Measurements from ENCODE around the gene CNIH2.

Gene CNIH2

DNA sequence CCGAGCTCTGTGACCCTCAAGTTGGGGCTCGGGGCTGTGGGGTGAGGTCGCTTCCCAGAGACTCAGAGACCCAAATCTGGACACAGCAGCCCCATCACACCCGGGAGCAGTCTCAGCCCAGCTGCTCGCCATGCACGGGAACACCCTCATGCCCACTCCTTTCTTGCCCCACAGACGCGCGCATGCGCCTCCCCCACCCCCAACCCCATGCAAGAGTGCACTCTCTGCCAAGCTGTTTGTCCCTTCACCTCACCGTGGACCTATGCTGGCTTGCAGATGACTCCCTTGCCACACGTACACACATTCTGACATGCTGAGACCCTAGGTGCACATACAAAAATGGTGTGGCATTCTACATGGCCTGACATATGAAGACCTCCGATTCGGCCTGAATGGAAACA, 39.3 kb downstream of the CNIH2 start:
- Histone ChIP-seq H3K27ac (ENCODE audit: extremely low read depth, low read depth, low read length) (no peak overlapping the region), H3K9me3 (ENCODE audit: control insufficient read depth, insufficient read depth, low read depth, low read length) (no peaks in the 10 kb centered on the region), H3K36me3 (ENCODE audit: control insufficient read depth in 2 of 2, insufficient read depth in 1 of 2, low read length in 2 of 2) (no peaks in the 10 kb centered on the region), H3K4me1 (ENCODE audit: control insufficient read depth, insufficient read depth, low read length) (no peaks in the 10 kb centered on the region), H3K4me3 (ENCODE audit: low read depth, low read length) (no peak overlapping the region)
- TF ChIP-seq ZNF530 (tag by site-specific recombination; IDR thresholded peaks at IDR 0.05; ENCODE audit: low read depth), result no peak
- TF ChIP-seq, protein P1, sequence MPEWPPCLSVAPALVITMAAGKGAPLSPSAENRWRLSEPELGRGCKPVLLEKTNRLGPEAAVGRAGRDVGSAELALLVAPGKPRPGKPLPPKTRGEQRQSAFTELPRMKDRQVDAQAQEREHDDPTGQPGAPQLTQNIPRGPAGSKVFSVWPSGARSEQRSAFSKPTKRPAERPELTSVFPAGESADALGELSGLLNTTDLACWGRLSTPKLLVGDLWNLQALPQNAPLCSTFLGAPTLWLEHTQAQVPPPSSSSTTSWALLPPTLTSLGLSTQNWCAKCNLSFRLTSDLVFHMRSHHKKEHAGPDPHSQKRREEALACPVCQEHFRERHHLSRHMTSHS (tag by site-specific recombination; IDR thresholded peaks at IDR 0.05), result no peak
- no peak for TF ChIP-seq SCRT1 (tag by site-specific recombination; IDR thresholded peaks at IDR 0.05; ENCODE audit: borderline replicate concordance)
- no peak for TF ChIP-seq ZNF133 (tag by site-specific recombination; IDR thresholded peaks at IDR 0.05)
- TF ChIP-seq ZNF433 (tag by site-specific recombination; IDR thresholded peaks at IDR 0.05; ENCODE audit: low read depth), result no peak
- TF ChIP-seq ZNF121 (tag by site-specific recombination; IDR thresholded peaks at IDR 0.05), result no peak
- TF ChIP-seq ZNF221 (tag by site-specific recombination; IDR thresholded peaks at IDR 0.05; ENCODE audit: borderline replicate concordance), result no peak
- TF ChIP-seq, protein P2, sequence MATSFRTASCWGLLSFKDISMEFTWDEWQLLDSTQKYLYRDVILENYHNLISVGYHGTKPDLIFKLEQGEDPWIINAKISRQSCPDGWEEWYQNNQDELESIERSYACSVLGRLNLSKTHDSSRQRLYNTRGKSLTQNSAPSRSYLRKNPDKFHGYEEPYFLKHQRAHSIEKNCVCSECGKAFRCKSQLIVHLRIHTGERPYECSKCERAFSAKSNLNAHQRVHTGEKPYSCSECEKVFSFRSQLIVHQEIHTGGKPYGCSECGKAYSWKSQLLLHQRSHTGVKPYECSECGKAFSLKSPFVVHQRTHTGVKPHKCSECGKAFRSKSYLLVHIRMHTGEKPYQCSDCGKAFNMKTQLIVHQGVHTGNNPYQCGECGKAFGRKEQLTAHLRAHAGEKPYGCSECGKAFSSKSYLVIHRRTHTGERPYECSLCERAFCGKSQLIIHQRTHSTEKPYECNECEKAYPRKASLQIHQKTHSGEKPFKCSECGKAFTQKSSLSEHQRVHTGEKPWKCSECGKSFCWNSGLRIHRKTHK (tag by site-specific recombination; IDR thresholded peaks at IDR 0.05), result no peak
- ChIA-PET POLR2A (interaction anchor here (1.2 kb wide), 1 partner anchor 19 kb away, joined by 3 read pairs; the partner anchor contains the start of gene RIN1), CTCF (interaction anchor here (0.7 kb wide), 1 partner anchor 10 kb away, joined by 3 read pairs; no protein-coding TSS in a partner anchor)

DNA sequence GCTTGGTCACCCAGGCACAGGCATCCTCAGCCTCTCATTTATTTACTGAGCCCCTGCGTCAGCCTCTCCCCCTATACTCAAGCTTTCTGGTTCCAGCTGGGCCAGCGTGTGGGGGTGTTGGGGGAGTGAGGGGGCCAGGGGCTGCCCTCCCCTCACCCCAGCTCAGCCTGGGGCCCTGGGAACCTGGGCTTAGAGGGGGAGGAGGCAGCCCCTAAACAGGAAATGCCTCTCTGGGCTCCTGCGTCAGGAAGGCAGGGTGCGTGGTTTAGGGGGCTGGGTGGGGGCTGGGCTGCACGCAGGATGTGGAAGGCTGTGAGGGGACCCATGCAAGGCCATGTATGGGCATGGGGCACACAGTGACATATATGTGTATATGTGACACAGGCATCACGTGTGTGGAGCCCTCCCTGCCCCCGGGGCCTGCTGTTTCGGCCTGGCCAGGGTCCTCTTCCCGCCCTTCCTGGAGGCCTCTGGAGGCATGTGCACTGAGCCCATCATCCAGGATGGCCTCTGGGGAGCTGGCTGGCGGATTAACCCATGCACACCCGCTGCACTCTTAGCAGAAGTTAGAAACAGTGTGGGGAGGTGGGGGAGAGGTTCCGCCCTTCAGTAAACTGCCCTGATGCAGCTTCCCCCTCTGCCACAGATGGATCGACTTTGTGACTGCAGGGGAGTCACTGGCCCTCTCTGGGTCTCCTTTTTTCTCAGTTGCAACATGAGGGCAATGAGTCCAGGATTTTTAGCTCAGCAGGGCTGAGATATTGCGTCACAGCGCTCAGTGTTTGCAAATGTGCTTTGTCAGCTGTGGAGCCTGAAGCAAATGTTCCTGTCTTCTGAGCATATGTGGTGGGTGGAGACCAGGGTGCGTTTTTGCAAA, 40.0 kb downstream of the CNIH2 start:
- H3K27ac ChIP-seq (ENCODE audit: extremely low read depth, low read depth, low read length), result no peak overlapping the region
- H3K9me3 ChIP-seq (ENCODE audit: control insufficient read depth, insufficient read depth, low read depth, low read length), result no peaks in the 10 kb centered on the region
- no peaks in the 10 kb centered on the region for H3K36me3 ChIP-seq (ENCODE audit: control insufficient read depth in 2 of 2, insufficient read depth in 1 of 2, low read length in 2 of 2)
- no peaks in the 10 kb centered on the region for H3K4me1 ChIP-seq (ENCODE audit: control insufficient read depth, insufficient read depth, low read length)
- no peak for TF ChIP-seq ZNF324 (tag by site-specific recombination; IDR thresholded peaks at IDR 0.05)
- no peak for TF ChIP-seq ZNF146 (tag by site-specific recombination; IDR thresholded peaks at IDR 0.05)
- TF ChIP-seq ZBTB1 (tag by site-specific recombination; IDR thresholded peaks at IDR 0.05), result no peak
- no peak for TF ChIP-seq OSR2 (tag by site-specific recombination; IDR thresholded peaks at IDR 0.05)
- TF ChIP-seq ZNF747 (tag by site-specific recombination; IDR thresholded peaks at IDR 0.05), result no peak
- TF ChIP-seq GFI1B (tag by site-specific recombination; IDR thresholded peaks at IDR 0.05), result no peak
- no peak for TF ChIP-seq ZNF169 (tag by site-specific recombination; IDR thresholded peaks at IDR 0.05)
- TF ChIP-seq, protein P3, sequence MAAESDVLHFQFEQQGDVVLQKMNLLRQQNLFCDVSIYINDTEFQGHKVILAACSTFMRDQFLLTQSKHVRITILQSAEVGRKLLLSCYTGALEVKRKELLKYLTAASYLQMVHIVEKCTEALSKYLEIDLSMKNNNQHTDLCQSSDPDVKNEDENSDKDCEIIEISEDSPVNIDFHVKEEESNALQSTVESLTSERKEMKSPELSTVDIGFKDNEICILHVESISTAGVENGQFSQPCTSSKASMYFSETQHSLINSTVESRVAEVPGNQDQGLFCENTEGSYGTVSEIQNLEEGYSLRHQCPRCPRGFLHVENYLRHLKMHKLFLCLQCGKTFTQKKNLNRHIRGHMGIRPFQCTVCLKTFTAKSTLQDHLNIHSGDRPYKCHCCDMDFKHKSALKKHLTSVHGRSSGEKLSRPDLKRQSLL (tag by site-specific recombination; IDR thresholded peaks at IDR 0.05), result no peak
- no peak for TF ChIP-seq ZNF76 (tag by site-specific recombination; IDR thresholded peaks at IDR 0.05; ENCODE audit: borderline replicate concordance, low read depth)
- POLR2A ChIA-PET, result interaction anchor here (1.2 kb wide), 1 partner anchor 18 kb away, joined by 3 read pairs; the partner anchor contains the start of gene RIN1
- CTCF ChIA-PET, result no interaction called here
- no peak overlapping the region for H3K4me3 ChIP-seq (ENCODE audit: low read depth, low read length)

DNA sequence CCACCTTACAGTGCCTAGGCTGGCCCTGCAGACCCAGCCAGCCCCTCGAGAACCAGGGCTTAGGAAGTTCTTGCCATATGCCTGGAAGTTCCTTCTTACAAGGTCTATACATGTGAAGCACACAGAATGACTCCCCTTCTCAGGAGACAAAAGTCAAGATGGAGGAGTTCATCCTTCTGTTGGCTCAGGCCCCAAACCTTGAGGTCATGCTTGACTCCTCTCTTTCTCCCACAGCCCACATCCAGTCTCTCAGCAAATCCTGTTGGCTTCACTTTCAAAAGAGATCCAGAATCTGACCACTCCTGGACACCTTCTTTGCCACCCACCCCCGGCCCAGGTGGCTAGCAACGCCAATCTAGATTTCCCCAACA, 40.6 kb downstream of the CNIH2 start:
- Histone ChIP-seq H3K36me3 (ENCODE audit: control insufficient read depth in 2 of 2, insufficient read depth in 1 of 2, low read length in 2 of 2) (no peaks in the 10 kb centered on the region), H3K4me1 (ENCODE audit: control insufficient read depth, insufficient read depth, low read length) (no peaks in the 10 kb centered on the region), H3K27ac (ENCODE audit: extremely low read depth, low read depth, low read length) (no peak overlapping the region), H3K4me3 (ENCODE audit: low read depth, low read length) (no peak overlapping the region), H3K9me3 (ENCODE audit: control insufficient read depth, insufficient read depth, low read depth, low read length) (no peaks in the 10 kb centered on the region)
- POLR2A ChIA-PET, result no interaction called here
- CTCF ChIA-PET, result no interaction called here
- TF ChIP-seq GLIS1 (tag by site-specific recombination; IDR thresholded peaks at IDR 0.05), result no peak
- no peak for TF ChIP-seq SCRT2 (tag by site-specific recombination; IDR thresholded peaks at IDR 0.05)
- no peak for TF ChIP-seq KLF10 (tag by site-specific recombination; IDR thresholded peaks at IDR 0.05)
- TF ChIP-seq, protein P4, sequence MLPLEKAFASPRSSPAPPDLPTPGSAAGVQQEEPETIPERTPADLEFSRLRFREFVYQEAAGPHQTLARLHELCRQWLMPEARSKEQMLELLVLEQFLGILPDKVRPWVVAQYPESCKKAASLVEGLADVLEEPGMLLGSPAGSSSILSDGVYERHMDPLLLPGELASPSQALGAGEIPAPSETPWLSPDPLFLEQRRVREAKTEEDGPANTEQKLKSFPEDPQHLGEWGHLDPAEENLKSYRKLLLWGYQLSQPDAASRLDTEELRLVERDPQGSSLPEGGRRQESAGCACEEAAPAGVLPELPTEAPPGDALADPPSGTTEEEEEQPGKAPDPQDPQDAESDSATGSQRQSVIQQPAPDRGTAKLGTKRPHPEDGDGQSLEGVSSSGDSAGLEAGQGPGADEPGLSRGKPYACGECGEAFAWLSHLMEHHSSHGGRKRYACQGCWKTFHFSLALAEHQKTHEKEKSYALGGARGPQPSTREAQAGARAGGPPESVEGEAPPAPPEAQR (tag by site-specific recombination; IDR thresholded peaks at IDR 0.05), result no peak
- no peak for TF ChIP-seq ZNF501 (tag by site-specific recombination; IDR thresholded peaks at IDR 0.05)
- TF ChIP-seq, protein P5, sequence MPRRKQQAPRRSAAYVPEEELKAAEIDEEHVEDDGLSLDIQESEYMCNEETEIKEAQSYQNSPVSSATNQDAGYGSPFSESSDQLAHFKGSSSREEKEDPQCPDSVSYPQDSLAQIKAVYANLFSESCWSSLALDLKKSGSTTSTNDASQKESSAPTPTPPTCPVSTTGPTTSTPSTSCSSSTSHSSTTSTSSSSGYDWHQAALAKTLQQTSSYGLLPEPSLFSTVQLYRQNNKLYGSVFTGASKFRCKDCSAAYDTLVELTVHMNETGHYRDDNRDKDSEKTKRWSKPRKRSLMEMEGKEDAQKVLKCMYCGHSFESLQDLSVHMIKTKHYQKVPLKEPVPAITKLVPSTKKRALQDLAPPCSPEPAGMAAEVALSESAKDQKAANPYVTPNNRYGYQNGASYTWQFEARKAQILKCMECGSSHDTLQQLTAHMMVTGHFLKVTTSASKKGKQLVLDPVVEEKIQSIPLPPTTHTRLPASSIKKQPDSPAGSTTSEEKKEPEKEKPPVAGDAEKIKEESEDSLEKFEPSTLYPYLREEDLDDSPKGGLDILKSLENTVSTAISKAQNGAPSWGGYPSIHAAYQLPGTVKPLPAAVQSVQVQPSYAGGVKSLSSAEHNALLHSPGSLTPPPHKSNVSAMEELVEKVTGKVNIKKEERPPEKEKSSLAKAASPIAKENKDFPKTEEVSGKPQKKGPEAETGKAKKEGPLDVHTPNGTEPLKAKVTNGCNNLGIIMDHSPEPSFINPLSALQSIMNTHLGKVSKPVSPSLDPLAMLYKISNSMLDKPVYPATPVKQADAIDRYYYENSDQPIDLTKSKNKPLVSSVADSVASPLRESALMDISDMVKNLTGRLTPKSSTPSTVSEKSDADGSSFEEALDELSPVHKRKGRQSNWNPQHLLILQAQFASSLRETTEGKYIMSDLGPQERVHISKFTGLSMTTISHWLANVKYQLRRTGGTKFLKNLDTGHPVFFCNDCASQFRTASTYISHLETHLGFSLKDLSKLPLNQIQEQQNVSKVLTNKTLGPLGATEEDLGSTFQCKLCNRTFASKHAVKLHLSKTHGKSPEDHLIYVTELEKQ (tag by site-specific recombination; IDR thresholded peaks at IDR 0.05; ENCODE audit: borderline replicate concordance), result no peak
